ENCODE measurements around the gene NDUFV3.
"Not testable (repeated sequence)": the region's sequence is repeated elsewhere in the genome, so short reads cannot be mapped to it uniquely, and the experiment has no call there.

Gene NDUFV3

DNA sequence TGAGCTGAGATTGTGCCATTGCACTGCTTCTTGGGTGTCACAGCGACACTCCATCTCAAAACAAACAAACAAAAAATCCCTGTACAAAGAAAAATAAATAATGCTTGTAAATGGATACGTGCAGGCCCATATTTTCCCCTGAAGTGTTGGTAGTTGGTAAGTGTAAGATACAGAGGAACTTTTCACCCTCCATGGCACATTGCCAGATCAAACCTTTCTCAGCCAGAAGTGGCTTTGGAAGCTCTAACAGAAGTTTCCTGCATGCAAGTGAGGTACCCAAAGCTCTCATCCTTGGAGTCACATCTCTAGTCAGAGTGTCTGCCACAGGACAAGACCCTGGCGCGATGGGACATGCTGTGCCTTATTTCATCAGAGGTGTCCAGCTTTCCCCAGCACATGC lies 7.3 kb downstream of the NDUFV3 start:
- no peak for DNase-seq

DNA sequence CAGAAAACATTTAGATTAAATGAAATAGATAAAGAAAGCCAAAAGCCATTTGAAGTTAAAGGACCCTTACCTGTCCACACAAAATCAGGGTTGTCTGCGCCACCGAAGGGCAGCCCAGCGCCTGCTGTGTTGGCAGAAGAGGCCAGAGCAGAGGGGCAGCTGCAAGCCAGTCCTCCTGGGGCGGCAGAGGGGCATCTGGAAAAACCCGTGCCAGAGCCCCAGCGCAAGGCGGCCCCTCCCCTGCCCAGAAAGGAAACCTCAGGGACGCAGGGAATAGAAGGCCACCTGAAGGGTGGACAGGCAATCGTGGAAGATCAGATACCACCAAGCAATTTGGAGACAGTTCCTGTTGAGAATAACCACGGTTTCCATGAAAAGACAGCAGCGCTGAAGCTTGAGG lies 10.7 kb downstream of the NDUFV3 start:
- DNase-seq: no peak

DNA sequence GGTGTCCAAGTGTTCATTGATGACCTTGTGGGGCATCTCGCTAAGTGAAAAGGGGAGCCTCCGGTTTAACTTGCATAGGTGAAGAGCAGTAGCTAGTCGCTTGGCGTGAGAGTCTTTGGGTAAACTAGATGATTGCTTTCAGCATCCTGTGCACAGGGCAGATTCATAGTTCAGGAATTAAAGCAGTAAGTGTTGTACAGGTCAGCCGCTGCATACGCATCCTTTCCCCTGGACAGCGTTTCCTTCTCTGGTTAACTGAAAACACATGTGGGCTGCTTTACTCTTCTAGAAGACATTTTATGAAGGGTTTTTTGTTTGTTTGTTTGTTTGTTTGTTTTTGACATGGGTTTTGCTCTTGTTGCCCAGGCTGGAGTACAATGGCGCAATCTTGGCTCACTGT lies 12.1 kb downstream of the NDUFV3 start:
- DNase-seq: no peak

DNA sequence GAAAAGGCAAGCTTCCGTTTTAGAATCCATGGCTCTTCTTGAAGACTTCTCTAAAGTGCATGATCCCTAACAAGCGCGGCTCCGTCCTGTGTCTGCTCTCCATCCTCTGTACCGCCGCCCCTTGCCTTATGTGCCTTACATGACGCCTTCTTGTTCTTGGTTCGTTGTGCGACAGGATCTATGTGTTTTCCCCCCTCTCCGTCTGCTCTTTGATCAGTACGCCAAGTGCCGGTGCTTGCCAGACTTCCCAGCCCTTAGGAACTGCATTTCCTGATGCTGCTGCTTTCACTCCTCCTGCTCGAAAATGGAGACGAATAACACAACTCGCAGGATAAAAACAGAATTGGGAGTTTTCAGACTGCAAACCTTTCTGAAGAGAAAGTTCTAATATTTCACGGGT lies 13.1 kb downstream of the NDUFV3 start:
- DNase-seq: no peak

DNA sequence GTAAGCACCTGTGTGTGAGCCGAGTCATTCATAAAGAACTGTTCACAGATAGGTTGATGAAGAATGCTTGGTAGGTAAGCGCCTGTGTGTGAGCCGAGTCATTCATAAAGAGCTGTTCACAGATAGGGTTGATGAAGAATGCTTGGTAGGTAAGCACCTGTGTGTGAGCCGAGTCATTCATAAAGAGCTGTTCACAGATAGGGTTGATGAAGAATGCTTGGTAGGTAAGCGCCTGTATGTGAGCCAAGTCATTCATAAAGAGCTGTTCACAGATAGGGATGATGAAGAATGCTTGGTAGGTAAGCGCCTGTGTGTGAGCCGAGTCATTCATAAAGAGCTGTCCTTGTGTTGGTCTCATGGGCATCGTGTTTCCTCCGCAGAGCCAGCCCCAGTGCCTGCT lies 15.4 kb downstream of the NDUFV3 start:
- not testable (repeated sequence) for DNase-seq

DNA sequence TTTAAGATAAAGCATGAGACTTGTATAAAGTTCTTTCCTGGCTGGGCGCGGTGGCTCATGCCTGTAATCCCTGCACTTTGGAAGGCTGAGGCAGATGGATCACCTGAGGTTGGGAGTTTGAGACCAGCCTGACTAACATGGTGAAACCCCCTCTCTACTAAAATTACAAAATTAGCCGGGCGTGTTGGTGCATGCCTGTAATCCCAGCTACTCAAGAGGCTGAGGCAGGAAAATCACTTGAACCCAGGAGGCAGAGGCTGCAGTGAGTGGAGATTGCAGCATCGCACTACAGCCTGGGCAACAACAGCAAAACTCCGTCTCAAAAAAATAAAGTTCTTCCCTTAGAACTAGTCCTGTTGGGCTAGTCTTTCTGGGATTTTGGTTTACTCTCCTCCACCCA lies 18.8 kb downstream of the NDUFV3 start:
- not testable (repeated sequence) for DNase-seq

DNA sequence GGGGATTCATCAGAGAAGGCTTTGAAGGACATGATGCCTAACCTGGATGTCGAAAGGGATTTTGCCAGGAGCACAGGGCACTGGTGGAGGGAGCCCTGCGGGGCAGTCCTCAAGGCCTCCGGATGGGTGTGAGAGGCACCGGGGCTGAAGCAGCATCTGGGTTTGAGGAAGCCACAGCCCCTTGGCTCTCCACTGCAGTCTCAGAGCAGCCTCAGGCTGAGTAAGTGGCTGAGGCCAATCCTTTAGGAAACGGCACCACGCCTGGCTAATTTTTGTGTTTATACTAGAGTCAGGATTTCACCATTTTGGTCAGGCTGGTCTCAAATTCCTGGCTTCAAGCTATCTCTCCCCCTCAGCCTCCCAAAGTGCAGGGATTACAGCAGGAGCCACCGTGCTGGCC lies 20.4 kb downstream of the NDUFV3 start:
- DNase-seq: no peak

DNA sequence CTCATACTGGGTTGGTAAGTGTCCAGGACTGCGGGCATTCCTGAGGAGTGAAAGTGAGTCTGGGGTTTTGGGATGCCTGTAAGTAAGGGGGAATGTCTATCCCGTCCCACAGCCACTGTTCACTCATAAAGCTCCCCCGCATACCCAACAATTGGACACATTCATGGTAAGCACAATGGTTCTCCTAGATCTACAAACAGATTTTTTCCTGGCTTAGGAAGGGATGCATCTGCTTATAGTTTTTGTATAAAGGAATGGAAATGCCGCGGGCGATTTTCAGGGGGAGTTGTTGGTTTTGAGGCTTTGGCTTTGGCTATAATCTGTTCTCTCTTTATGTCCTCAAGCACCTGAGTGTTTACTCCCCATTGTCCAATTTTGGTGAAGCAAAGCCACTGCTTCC lies 25.2 kb downstream of the NDUFV3 start:
- DNase-seq: no peak

DNA sequence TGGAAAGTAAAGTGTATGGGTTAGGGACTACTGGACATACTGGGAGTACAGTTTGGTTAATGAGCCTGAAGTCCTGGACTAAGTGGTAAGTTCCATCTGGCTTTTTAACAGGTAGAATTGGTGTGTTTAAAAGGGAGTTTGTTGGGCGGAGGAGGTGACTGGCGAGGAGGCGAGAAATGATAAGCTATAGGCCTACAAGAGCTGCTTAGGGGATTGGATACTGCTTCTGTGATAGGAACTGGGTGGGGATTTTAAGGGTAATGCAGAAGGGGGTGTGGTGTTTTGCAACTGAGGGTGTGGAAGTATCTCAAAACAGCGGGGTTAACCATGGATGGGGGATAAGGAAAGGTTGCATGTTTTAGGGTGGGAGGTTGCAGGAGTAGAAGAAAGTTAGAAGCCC lies 28.8 kb downstream of the NDUFV3 start:
- no peak for DNase-seq

DNA sequence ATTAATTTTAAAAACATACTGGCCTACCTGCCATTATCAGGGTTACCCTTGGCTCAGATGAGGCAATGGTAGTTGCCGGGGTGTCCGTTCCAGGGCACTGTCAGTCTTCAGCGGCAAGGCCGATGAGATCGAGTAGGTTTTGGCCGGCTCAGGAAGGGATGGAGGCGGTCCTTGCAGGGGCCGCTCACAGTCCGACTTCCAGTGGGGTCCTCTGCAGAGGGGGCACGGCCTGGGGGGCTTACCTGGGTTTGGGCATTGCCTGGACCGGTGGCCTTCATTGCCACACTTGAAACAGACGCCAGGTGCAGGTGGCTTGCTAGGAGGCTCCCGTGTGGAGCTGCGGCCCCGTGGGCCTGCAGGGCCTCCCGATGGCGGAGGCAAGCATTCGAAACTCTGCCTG lies 29.8 kb downstream of the NDUFV3 start:
- DNase-seq: no peak

DNA sequence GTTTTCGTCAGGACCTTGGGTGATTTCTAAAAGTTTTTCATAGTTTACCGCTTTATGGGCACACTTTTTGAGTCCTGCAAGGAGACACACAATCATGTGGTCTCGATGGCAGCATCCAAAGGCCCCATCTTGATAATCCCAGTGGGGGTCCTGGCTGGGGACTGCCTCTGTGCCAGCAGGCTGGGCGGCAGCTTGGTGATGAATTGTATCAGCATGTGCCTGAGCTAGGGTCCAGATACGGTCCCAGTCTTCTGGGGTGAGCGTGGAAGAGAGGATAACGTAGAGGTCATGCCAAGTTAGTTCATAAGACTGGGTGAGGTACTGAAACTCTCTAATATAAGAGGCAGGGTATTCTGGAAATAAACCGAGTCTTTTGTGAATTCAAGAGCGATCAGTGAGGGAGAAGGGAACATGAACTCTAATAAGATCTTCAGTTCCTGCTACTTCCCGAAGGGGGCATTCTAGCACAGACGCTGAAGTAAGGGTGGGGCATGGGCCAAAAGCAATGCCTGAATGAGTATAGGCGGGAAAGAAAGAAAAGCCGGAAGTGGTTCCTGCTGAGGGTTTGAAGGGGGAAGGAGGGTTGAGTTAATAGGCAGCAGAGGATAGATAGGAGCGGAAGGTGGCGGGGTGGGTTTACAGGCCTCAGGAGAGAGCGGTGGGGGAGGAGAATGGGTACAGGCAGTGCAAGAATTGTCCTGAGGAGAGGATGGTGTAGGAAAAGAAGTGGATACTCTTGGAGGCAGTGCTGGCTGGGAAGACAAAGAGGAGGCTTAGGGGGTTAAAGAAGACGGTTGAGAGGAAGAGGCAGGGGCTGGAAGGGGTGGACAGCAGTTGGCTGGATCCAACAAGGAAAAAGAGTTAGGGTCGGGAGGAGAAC lies 30.7 kb downstream of the NDUFV3 start:
- peak; percentile 89 for DNase-seq

DNA sequence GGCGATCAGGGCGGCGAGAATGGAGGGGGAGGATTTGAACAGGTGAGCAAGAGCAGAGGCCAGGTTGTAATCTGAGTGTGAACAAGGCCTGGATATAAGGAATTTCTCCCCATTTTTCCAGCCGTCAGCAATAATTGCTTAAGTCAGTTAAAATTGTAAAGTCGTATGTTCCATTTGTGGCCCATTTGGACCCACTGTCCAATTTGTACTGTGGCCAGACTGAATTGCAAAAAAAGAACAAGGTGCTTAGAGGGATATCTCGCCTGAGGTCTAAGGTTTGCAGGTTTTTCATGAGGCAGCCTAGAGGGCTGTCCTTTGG lies 31.3 kb downstream of the NDUFV3 start:
- no peak for DNase-seq

DNA sequence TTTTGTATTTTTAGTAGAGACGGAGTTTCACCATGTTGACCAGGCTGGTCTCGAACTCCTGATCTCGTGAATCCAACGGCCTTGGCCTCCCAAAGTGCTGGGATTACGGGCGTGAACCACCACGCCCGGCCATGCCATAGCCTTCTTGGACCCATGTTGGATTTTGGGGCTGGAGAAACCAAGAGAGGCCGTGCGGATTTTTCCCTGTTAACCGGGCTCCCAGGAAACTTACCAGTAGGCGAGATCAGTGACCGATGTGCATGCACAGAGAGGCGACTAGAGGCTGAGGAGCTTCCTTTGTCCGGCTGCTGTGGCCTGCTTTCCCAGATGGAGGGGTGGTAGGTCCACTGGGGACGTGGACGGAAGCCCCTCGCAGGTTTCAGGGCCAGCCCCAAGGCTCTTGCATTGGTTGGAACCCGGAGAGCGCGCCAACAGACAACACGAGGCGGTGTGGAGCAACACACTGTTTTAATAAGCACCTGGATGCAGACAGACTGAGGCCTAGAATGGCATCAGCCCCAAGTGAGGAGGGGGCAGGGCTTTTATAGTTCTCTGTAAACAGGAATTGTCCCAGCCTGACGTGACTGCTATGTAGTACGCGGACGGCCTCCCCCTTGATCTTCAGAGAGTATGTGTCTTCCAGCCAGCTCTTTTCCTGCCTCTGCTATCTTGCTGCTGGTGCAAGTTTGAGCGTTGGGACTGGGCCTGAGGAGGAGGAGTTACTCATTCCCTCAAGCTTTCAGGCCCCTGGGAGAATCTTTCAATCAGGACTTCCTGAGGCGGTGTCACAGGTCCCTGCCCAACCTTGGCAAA lies 32.2 kb downstream of the NDUFV3 start, which contains the start of gene ERVH48-1:
Gene ERVH48-1 (minus strand): TSS at position 517 of the 813 bp plus-strand sequence. CDS start 6,624 bp downstream, outside the sequence.
- no peak for DNase-seq

DNA sequence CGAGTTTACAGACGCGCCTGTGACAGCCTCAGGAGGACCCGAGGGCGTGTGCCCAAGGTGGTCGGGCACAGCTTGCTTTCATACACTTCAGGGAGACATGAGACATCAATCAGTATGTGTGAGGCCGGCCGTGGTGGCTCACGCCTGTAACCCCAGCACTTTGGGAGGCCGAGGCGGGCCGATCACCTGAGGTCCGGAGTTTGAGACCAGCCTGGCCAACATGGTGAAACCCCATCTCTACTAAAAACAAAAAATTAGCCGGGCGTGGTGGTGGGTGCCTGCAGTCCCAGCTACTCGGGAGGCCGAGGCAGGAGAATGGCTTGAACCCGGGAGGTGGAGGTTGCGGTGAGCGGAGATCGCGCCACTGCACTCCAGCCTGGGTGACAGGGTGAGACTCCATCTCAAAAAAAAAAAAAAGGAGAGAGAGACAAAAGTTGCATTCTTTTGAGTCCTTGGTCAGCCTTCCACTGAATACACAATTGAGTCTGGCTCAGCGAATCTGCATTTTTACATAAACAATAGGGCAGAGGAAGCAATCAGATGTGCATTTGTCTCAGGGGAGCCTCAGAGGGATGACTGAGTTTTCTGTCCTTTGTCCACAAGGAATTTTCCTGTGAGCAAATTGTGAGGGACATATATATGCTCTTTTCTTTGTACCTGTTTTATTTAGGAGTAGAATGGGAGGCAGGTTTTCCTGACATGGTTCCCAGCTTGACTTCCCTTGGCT lies 34.5 kb downstream of the NDUFV3 start:
- DNase-seq: not testable (repeated sequence)

DNA sequence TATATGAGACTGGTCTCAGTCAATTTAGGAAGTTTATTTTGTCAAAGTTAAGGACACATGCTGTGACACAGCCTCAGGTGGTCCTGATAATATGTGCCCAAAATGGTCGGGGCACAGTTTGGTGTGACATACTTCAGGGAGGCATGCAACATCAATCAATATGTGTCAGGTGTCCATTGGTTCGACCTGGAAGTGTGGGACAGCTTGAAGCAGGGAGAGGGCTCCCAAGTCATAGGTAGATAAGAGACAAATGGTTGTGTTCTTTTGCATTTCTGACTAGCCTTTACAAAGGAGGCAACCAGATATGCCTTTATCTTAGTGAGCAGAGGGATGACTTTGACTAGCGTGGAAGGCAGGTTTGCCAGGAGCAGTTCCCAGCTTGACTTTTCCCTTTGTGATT lies 36.9 kb downstream of the NDUFV3 start:
- no peak for DNase-seq

DNA sequence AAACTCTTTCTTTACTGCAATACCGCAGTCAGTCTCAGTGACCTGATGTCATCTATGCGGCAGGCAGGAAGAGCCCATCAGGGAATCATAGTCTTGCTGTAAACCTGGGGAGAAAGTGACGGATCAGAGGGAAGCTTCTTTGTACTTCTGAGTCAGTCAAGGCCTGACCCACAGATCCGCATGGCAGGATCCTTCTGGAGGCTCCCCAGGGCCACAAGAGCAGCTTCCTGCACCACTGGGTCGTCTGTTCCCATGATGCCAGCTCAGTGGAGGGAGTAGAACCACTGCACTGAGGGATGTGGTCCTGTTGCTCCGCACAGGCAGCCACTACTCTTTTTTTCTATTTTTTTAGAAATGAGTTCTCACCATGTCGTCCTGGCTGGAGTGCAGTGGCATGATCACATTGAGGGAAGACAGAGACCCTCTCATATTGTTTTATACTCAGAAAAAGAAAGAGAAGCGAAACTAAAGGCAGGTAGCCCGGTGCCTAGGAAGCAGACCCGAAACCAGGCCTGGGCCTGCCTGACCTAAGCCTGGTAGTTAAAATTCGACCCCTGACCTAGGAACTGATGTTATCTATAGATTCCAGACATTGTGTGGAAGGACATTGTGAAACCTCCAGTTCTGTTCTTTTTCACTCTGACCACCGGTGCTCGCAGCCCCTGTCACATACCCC lies 38.6 kb downstream of the NDUFV3 start:
- no peak for DNase-seq

DNA sequence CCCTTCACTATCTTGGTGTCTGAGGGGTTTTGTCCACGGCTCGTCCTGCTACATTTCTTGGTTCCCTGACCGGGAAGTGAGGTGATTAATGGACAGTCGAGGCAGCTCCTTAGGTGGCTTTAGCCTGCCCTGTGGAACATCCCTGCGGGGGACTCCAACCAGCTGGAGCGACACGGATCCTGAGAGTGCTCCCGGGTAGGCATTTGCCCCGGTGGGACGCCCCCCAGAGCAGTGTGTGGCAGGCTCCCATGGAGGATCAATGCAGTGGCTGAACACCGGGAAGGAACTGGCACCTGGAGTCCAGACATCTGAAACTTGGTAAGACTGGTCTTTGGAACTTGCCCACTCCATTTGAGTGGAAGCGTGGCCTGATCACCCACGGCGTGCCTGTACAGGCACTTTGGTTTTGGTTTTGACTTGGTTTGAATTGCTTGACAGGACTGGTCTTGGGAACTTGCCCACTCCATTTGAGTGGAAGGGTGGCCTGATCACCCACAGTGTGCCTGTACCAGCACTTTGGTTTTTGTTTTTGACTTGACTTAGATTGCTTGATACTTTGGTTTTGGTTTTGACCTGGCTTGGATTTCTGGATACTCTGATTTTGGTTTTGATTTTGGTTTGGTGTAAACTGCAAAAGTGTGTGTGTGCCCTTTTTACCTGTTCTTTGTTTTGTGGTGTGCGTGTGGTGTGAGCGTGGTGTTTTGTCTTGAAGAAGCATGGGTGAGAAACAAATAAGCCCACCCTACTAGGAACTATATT lies 39.4 kb downstream of the NDUFV3 start:
- DNase-seq: not testable (repeated sequence)

DNA sequence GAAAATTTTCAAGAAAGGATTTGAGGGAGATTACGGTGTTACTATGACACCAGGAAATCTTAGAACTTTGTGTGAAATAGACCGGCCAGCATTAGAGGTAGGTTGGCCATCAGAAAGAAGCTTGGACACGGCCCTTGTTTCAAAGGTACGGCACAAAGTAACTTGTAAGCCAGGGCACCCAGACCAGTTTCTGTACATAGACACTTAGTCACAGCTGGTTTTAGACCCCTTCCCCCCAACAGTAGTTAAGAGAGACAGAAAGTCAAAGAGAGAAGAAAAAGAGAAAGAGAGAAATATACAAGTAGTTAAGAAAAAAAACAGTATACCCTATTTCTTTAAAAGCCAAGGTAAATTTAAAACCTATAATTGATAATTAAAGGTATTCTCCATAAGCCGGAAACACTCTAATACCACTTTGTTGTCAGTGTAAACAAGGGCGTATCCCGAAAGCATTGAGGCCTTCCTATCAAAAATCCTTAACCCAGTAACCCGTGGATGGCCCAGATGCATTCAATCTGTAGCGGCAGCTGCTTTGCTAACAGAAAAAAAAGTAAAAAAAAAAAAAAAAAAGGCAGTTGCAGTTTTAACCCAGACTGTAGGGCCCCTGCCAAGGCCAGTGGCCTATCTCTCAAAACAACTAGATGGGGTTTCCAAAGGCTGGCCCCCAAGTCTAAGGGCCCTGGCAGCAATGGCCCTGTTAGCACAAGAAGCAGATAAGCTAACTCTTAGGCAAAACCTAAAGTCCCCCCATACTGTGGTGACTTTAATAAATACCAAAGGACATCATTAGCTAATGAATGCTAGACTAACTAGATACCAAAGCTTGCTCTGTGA lies 40.2 kb downstream of the NDUFV3 start:
- DNase-seq: not testable (repeated sequence)

DNA sequence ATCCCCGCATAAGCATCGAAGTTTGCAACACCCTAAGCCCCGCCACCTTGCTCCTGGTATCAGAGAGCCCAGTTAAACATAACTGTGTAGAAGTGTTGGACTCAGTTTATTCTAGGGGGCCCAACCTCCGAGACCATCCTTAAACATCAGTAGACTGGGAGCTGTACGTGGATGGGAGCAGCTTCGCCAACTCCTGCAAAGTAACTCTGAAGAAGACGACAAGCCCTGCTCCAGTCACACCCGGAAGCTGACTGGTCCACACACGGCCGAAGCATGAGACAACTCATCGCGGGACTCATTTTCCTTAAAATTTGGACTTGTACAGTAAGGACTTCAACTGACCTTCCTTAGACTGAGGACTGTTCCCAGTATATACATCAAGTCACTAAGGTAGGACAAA lies 40.9 kb downstream of the NDUFV3 start:
- DNase-seq: not testable (repeated sequence)

DNA sequence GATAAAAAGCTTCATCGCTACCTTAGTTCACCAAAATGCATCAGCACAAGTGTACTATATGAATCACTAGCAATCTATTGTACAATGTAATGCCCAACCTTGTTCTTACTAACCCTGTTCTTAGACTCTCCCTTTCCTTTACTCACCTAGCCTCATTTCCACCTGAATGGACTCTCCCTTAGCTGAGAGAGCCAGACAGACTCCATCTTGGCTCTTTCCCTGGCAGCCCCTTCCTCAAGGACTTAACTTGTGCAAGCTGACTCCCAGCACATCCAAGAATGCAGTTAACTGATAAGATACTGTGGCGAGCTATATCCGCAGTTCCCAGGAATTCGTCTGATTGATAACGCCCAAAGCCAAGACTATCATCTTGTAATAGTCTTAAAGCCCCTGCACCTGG lies 43.3 kb downstream of the NDUFV3 start:
- not testable (repeated sequence) for DNase-seq
